Endometrium (tissue), 2 donors: Measurements from ENCODE around the gene FNTB.
"Not testable (repeated sequence)": the region's sequence is repeated elsewhere in the genome, so short reads cannot be mapped to it uniquely, and the experiment has no call there.

Experiments
- FAIRE-seq: peaks from 2 replicates; lab custom pipeline; 2012; peaks lifted over from hg19 to GRCh38; lab: Jason Lieb, UNC
- donor health status: control.
- donor health status: control.

FNTB gene

GRCh38 chr14:65054471-65055085, 67.9 kb downstream of the FNTB start:
- FAIRE-seq: no peak

GRCh38 chr14:65057695-65058094, 71.0 kb downstream of the FNTB start:
- FAIRE-seq: no peak

GRCh38 chr14:65062096-65063075, 75.7 kb downstream of the FNTB start:
- no peak for FAIRE-seq

GRCh38 chr14:65065719-65066118, 79.0 kb downstream of the FNTB start:
- no peak for FAIRE-seq

GRCh38 chr14:65069874-65070413, 83.2 kb downstream of the FNTB start:
- FAIRE-seq: no peak

- FAIRE-seq: no peak
These were observed 83.8 kb downstream of the FNTB start for GRCh38 chr14:65070471-65070976.

- no peak for FAIRE-seq
These were observed 84.8 kb downstream of the FNTB start for GRCh38 chr14:65071544-65071943.

GRCh38 chr14:65072256-65072655, 85.6 kb downstream of the FNTB start:
- no peak for FAIRE-seq

- no peak for FAIRE-seq
These were observed 86.2 kb downstream of the FNTB start for GRCh38 chr14:65072937-65073336.

GRCh38 chr14:65073605-65074201, 87.0 kb downstream of the FNTB start:
- no peak for FAIRE-seq

GRCh38 chr14:65074449-65075150, 87.9 kb downstream of the FNTB start:
- no peak for FAIRE-seq

GRCh38 chr14:65075628-65076325, 89.1 kb downstream of the FNTB start:
- FAIRE-seq: no peak

- FAIRE-seq: no peak
These were observed 90.6 kb downstream of the FNTB start for GRCh38 chr14:65077318-65077717.

- FAIRE-seq: no peak
These were observed 92.5 kb downstream of the FNTB start for GRCh38 chr14:65079201-65079600.

- FAIRE-seq: no peak
These were observed 93.1 kb downstream of the FNTB start for GRCh38 chr14:65079768-65080167.

- FAIRE-seq: no peak
These were observed 94.5 kb downstream of the FNTB start for GRCh38 chr14:65080960-65081747.

GRCh38 chr14:65082930-65083329, 96.2 kb downstream of the FNTB start:
- no peak for FAIRE-seq

- FAIRE-seq: no peak
These were observed 98.1 kb downstream of the FNTB start for GRCh38 chr14:65084554-65085505.

GRCh38 chr14:65086686-65087085, 100.0 kb downstream of the FNTB start:
- FAIRE-seq: not testable (repeated sequence)
